GM06990 (cell line): ENCODE measurements around the gene KCTD2.

Source experiments
- DNase-seq: peaks from one replicate; pipeline ENCODE4 v3.0.0-alpha.2; 2011; ENCODE audit not compliant: insufficient read length; ENCODE audit errors: extremely low read depth
- H3K27me3 ChIP-seq: replicated peaks from 2 replicates; pipeline ENCODE4 v1.6.0; 2011; ENCODE audit warnings: low read length; ENCODE audit not compliant: control insufficient read depth, insufficient read depth
- H3K36me3 ChIP-seq: 2 replicates; pipeline ENCODE4 v1.5.1; 2011; ENCODE audit warnings: low read length; ENCODE audit not compliant: control insufficient read depth, insufficient read depth
- H3K4me3 ChIP-seq: replicated peaks from 2 replicates; pipeline ENCODE4 v1.5.1; 2011; ENCODE audit warnings: low read depth, mild to moderate bottlenecking, control low read depth, low read length
- TF ChIP-seq, protein P1 (sequence below): IDR thresholded peaks from 2 replicates; pipeline ENCODE4 v1.5.1; 2011; ENCODE audit warnings: low read length, control low read depth, mild to moderate bottlenecking, inconsistent platforms; ENCODE audit not compliant: insufficient read depth, poor library complexity, severe bottlenecking

The KCTD2 gene

DNA sequence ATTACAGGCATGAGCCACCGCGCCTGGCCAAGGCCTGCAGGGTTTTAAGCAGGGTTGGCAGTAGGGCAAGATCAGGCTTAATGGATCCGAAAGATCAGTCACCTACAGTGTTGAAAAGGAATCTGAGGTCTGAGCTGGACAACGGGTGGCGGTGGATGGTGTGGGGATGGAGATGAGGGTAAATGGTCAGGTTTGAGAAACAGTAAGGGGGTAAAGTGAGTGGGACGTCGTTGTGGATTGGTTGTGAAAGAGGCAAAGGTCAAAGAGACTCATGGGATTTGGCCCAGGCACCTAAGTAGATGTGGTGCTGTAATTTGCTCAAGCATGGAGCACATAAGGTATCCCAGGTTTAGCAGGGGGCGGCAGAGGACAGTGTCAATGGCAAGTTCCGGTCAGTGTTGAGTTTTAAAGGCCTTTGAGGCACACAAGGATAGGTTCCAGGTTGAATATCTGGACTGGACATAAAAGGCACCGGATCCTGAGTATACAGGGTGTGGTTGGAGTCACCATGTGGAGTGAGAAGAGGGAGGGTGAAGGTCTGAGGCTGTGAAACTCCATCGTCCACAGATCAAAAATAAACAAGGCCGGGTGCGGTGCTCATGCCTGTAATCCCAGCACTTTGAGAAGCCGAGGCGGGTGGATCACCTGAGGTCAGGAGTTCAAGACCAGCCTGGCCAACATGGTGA lies 39.6 kb downstream of the KCTD2 start:
- DNase-seq, result no peak
- Histone ChIP-seq H3K36me3 (no peaks in the 10 kb centered on the region), H3K27me3 (no peaks in the 10 kb centered on the region; the same call in 1 of the 2 replicates), H3K4me3 (no peak overlapping the region)
- TF ChIP-seq, protein P1, sequence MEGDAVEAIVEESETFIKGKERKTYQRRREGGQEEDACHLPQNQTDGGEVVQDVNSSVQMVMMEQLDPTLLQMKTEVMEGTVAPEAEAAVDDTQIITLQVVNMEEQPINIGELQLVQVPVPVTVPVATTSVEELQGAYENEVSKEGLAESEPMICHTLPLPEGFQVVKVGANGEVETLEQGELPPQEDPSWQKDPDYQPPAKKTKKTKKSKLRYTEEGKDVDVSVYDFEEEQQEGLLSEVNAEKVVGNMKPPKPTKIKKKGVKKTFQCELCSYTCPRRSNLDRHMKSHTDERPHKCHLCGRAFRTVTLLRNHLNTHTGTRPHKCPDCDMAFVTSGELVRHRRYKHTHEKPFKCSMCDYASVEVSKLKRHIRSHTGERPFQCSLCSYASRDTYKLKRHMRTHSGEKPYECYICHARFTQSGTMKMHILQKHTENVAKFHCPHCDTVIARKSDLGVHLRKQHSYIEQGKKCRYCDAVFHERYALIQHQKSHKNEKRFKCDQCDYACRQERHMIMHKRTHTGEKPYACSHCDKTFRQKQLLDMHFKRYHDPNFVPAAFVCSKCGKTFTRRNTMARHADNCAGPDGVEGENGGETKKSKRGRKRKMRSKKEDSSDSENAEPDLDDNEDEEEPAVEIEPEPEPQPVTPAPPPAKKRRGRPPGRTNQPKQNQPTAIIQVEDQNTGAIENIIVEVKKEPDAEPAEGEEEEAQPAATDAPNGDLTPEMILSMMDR, result no peak

DNA sequence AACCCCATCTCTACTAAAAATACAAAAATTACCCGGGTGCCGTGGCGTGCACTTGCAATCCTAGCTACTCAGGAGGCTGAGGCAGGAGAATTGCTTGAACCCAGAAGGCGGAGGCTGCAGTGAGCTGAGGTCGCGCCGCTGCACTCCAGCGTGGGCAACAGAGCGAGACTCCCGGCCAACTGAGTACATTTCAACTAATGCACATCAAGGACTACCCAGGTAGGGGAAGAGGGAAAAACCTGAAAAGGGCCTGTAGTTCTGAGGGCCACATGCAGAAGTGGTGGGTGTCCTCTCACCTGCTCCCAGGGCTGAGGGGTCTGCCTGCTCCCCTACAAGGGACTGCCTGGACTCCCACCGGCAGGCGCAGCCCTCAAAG lies 40.1 kb downstream of the KCTD2 start:
- Histone ChIP-seq H3K27me3 (no peaks in the 10 kb centered on the region; the same call in 1 of the 2 replicates), H3K36me3 (no peaks in the 10 kb centered on the region), H3K4me3 (peak overlapping the region; percentile 25)
- no peak for DNase-seq
- TF ChIP-seq, protein P1, result no peak

DNA sequence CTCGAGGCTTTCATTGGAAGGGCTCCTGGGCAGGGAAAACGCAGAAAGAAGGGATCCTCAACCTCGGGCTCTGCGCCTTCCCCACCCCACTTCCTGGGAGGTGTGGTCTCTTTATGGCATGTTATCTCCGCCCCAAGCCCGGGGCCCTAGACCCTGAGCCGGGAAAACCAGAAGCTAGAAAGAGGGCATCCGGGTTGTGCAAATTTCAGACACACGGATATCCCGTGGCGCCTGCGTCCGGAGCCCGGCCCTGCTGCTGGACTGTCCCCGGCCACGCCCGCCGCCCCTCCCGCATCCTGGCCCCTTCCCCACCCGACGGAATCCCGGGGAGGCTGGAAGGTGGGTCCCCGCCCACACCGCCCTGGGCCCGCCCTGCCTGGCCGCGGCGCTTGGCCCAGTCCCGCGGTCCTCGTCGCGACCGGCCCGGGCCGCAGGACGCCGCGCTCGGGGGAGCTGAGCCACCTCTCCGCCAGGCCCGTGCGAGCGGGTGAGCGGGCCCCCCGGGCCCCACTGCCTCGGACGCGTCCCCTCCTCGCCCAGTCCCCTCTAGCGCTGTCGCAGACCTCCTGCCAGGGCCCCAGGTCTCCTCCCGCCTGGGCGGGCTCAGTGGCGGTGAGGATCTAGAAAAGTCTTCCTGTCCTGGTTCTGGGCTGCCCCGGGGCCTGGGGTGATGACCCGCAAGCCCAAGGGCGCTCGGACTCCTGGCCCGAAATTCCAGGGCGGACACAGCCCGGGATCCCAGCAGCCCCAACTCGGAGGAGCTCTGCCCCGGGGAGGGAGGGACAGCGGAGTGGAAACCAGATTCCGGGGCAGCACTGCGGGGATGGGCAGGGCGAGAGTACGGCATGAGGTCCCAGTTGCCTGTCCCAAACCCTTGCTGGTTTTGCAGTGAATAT lies 40.8 kb downstream of the KCTD2 start, which contains the start of gene SLC16A5:
SLC16A5 (plus strand) TSS at position 397 of the 896 bp plus-strand sequence. CDS start 5,683 bp downstream, outside the sequence.
- TF ChIP-seq, protein P1, result no peak
- Histone ChIP-seq H3K27me3 (no peaks in the 10 kb centered on the region; the same call in 1 of the 2 replicates), H3K4me3 (peak within 1 kb of the TSS; percentile 25), H3K36me3 (no peaks in the 10 kb centered on the region)
- no peak for DNase-seq

DNA sequence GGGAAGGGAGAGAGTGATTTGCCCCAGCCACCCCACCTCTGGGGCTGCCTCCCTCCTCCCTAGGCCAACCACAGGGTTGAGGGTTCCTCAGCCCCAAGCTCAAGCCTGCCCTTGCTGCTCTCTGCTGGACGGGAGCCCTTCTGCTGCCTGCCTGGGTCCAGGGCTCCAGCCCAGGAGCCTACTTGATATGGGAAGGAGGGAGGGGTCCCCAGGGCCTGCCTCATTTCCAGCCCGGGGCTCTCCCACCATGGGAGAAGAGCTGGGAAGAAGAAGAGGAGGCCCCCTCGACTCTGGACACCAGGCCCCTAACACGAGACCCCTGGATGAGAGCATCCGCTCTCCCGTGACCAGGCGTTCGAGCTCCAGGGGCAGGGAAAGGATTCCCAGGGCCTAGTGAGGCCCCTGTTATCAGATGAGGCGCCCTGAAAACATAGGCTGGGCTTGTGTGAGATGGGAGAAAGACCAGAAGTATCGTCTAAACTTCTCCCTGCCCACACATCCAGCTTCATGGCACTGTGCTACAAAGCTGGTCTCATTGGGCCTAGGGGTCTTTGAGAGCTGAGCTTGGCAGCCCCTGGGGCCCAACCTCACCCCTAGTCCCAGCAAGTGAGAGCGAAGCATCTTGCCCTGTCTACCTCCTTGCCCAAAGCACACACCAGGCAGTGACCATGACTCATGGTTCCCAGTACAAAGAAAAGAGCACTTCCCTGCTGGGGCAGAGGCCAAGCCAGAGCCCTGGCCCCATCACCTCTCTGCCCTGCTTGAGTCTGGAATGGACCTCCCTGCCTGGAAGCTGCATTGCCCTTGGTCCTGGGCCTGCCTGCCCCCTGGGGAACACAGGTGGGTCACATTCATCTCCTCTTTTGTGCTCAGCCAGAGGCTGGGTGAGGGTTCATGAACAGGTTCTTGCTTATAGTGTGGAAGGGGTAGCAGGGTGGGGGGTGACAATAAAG lies 41.7 kb downstream of the KCTD2 start:
- H3K27me3 ChIP-seq, result no peaks in the 10 kb centered on the region; the same call in 1 of the 2 replicates
- no peak for DNase-seq
- no peaks in the 10 kb centered on the region for H3K36me3 ChIP-seq
- TF ChIP-seq, protein P1, result no peak
- no peak overlapping the region for H3K4me3 ChIP-seq
